ENCODE data around the gene FBRS.
"Not testable (repeated sequence)": the region's sequence is repeated elsewhere in the genome, so short reads cannot be mapped to it uniquely, and the experiment has no call there.

Gene FBRS

DNA sequence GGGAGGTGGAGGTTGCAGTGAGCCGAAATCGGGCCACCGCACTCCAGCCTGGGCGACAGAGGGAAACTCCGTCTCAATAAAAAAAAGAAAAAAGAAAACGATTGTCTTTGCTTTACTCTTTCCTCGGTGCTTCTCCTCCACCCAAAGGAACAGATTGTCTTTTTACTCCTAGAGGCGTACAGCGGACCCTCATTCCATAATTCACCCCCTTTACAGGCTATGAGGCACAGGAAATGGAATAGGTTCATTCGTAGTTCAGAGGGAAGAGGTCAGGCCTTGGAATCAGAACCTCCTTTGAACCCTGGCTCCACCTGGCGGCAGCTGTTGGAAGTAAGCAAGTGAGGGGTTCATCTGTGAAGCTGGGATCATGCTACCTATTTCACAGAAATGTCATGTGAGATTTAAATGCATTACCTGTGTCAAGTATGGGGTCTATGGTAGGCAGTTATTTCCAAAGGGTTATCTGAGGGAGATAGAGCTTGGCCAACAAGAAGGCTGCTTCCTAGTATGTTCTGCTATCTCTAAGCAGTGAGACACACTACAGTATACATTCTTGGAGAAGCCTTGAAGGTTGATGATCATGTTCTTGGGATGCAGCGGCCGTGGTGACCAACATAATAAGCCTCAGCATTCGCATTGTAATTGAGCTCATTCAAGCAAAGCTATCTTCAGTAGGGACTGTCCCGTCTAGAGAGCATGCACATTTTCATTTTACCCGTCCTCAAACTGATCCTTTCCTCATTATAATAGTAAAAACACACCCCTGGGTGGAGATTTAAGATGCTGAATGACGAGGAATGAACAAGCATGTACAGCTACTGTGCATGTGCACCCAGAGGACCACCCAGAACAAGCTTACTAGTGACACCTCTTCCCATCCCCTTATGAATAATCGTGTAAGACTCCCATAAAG, 29.3 kb upstream of the FBRS start:
- H3K4me3 ChIP-seq (ENCODE audit: control insufficient read depth, low read depth, low read length): peak overlapping the region; percentile 34
- peak; percentile 99 for TF ChIP-seq CTCF (conservative IDR thresholded peaks at IDR 0.05; ENCODE audit: control insufficient read depth, insufficient read depth, low read depth, low read length)
- peak; percentile 79 for DNase-seq (ENCODE audit: low read depth)

DNA sequence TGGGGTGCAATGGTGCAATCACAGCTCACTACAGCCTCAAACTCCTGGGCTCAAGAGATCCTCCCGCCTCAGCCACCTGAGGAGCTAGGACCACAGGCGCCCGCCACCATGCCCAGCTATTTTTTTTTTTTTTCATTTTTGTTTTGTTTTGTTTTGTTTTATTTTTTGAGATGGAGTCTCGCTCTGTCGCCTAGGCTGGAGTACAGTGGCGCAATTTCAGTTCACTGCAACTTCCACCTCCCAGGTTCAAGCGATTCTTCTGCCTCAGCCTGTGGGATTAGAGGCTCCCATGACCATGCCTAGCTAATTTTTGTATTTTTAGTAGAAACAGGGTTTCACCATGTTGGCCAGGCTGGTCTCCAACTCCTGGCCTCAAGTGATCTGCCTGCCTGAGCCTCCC, 25.8 kb upstream of the FBRS start:
- DNase-seq (ENCODE audit: low read depth); H3K4me3 ChIP-seq (ENCODE audit: control insufficient read depth, low read depth, low read length): not testable (repeated sequence)

GRCh38 chr16:30633526-30633925, 24.7 kb upstream of the FBRS start:
- DNase-seq (ENCODE audit: low read depth): no peak
- peak overlapping the region; percentile 82 for H3K4me3 ChIP-seq (ENCODE audit: control insufficient read depth, low read depth, low read length)
- TF ChIP-seq CTCF (conservative IDR thresholded peaks at IDR 0.05; ENCODE audit: control insufficient read depth, insufficient read depth, low read depth, low read length): no peak

GRCh38 chr16:30636599-30636998, 21.6 kb upstream of the FBRS start:
- no peak for TF ChIP-seq CTCF (conservative IDR thresholded peaks at IDR 0.05; ENCODE audit: control insufficient read depth, insufficient read depth, low read depth, low read length)
- DNase-seq (ENCODE audit: low read depth): no peak
- H3K4me3 ChIP-seq (ENCODE audit: control insufficient read depth, low read depth, low read length): no peak overlapping the region

DNA sequence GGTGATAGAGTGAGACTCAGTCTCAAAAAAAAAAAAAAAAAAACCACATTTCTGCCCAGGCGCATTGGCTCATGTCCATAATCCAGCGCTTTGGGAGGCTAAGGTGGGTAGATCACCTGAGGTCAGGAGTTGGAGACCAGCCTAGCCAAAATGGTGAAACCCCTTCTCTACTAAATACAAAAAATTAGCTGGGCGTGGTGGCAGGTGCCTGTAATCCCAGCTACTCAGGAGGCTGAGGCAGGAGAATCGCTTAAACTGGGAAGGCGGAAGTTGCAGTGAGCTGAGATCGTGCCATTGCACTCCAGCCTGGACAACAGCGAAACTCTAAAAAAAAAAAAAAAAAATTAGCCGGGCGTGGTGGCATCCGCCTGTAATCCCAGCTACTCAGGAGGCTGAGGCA, 21.1 kb upstream of the FBRS start:
- not testable (repeated sequence) for DNase-seq (ENCODE audit: low read depth); H3K4me3 ChIP-seq (ENCODE audit: control insufficient read depth, low read depth, low read length)

DNA sequence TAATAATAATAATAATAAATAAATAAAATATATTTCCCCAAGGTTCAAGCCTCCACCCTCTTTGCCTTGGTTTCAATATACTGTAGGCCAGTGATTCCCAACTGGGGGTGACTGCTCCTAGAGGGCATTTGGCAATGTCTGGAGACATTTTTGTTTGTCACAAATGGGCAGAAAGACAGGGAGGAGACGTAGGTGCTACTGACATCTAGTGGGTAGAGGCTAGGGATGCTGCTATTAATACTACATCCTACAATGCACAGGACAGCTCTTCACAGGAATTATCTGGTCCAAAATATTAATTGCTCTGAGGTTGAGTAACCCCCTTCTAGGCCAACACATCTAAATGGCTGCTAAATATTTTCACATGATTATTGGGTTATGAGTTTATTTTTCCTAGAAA, 20.3 kb upstream of the FBRS start:
- peak; percentile 69 for TF ChIP-seq CTCF (conservative IDR thresholded peaks at IDR 0.05; ENCODE audit: control insufficient read depth, insufficient read depth, low read depth, low read length)
- H3K4me3 ChIP-seq (ENCODE audit: control insufficient read depth, low read depth, low read length): no peak overlapping the region
- DNase-seq (ENCODE audit: low read depth): peak; percentile 68

- no peak for TF ChIP-seq CTCF (conservative IDR thresholded peaks at IDR 0.05; ENCODE audit: control insufficient read depth, insufficient read depth, low read depth, low read length)
Observed at GRCh38 chr16:30641378-30641982, 16.8 kb upstream of the FBRS start.

More at GRCh38 chr16:30641378-30641982, 16.8 kb upstream of the FBRS start:
- DNase-seq (ENCODE audit: low read depth): no peak
- H3K4me3 ChIP-seq (ENCODE audit: control insufficient read depth, low read depth, low read length): no peak overlapping the region
